Measurements from ENCODE around the gene SBNO2.

Gene SBNO2

DNA sequence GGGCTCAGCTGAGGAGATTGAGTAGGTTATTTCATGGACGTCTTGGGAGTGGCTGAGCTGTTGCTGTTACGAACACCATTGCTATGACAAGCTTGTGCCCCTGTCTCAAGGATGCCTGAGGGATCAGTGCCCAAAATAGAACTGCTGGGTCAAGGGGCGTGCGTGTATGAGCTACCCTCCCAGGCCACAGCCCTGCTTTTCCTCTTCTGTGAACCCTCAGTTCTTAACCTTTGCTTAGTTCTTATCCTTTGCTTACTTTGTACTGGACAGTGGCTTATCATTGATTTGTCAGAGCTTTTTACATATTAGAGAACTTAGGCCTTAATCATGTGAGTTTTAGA, 98.1 kb downstream of the SBNO2 start:
- no peak for DNase-seq (ENCODE audit: low read depth, low spot score)

DNA sequence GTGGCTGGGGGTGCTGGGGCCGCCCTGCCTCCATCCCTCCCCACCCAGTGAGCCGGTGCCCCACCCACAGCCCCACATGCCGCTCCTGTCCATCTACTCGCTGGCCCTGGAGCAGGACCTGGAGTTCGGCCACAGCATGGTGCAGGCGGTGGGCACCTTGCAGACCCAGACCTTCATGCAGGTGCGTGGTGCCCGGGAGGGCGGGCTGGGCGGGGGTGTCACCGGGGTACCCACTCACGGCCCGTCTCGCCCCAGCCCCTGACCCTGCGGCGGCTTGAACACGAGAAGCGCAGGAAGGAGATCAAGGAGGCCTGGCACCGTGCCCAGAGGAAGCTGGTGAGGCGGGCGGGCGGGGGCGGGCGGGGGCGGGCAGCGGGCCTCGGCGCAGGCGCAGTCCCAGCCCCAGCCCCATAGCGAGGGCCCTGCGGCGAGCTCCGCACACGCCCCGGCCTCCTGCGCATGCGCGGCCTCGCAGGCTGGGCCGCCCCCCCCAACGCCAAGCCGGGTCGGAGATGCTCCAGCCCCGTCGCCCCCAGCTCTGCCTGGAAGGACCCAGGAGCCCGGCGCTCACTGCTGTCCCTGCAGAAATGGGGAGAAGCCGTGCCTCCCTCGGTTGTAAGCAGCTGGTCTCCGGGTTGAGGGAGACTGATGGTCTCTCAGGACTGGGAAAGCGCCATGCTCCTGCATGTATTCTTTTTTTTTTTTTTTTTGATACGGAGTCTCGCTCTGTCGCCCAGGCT, 99.4 kb downstream of the SBNO2 start:
- DNase-seq (ENCODE audit: low read depth, low spot score) = no peak

DNA sequence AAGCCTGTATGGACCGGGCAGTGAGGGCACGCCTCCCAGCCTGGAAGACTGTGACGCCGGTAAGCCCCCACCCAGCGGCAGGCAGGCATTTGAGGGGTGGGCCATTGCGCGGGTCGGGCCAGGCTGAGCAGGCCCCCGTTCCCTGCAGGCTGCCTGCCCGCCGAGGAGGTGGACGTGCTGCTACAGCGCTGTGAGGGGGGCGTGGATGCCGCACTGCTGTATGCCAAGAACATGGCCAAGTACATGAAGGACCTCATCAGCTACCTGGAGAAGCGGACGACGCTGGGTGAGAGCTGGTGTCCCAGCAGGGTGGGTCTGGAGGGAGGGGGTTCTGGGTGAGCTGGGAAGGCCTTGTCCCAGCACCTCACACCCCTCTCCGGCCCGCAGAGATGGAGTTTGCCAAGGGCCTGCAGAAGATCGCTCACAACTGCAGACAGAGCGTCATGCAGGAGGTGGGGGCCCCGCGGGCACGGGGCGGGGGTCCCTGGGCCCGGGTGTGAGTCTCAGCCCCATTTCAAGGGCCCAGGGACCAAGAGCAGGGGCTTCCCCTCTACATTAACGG, 100.0 kb downstream of the SBNO2 start:
- no peak for DNase-seq (ENCODE audit: low read depth, low spot score)

DNA sequence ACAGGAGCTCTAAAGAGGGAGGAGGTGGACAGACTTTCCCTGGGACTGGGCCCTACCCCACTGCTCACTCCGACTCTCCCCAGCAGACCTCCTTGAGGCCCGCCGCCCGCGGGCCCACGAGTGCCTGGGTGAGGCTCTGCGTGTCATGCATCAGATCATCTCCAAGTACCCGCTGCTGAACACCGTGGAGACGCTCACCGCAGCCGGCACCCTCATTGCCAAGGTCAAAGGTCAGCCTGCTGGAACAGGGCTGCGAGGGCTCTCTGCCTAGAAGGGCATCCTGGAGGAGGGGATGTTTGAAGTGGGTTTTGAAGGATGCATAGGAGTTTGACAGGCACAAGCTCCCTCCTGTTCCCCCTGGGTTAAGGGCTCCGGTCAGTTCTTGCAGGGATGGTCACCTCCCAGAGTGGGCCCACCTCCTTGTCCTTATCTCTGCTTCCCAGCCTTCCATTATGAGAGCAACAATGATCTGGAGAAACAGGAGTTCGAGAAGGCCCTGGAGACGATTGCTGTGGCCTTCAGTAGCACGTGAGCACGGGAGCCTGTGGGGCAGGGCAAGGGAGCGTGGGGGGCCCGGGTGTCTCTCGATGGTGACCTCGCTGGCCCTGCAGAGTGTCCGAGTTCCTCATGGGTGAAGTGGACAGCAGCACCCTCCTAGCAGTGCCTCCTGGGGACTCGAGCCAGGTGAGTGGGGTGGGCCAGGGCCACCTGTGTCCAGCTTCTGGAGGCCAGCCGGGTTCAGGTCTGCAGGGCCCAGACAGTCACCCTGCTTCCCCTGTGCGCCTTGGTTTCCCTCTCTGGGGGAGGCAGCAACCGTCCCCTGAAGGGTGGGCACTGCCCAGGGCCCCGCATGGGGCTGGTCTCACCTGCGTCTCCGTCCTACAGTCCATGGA, 100.8 kb downstream of the SBNO2 start:
- DNase-seq (ENCODE audit: low read depth, low spot score) = no peak

DNA sequence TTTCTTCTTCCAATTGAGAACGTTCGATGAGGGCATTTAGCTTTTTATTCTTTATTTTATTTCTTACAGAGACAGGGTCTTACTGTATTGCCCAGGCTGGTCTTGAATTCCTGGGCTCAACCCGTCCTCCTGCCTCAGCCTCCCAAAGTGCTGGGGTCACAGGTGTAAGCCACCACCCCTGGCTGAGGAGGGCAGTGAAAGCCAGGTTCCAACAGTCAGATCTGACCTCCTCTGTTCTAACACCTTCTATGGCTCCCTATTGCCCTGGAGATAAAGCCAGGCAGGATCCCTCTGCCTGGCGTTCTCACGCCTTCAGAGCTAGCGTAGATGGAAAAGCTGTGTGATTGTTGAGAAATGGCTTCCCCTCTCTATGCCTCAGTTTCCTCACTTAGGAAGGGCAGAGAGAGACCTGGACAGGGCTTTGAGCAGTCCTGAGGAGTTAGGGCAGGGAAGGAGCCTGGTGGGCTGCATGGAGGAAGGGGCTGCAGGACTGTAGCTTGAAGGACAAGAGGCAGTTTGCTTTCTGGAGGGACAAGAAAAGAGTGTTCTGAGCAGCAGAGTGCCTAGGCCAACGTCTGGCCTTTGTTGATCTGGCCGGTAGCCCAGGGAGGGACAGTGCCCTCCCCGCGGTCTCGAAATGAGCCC, 101.6 kb downstream of the SBNO2 start:
- no peak for DNase-seq (ENCODE audit: low read depth, low spot score)

DNA sequence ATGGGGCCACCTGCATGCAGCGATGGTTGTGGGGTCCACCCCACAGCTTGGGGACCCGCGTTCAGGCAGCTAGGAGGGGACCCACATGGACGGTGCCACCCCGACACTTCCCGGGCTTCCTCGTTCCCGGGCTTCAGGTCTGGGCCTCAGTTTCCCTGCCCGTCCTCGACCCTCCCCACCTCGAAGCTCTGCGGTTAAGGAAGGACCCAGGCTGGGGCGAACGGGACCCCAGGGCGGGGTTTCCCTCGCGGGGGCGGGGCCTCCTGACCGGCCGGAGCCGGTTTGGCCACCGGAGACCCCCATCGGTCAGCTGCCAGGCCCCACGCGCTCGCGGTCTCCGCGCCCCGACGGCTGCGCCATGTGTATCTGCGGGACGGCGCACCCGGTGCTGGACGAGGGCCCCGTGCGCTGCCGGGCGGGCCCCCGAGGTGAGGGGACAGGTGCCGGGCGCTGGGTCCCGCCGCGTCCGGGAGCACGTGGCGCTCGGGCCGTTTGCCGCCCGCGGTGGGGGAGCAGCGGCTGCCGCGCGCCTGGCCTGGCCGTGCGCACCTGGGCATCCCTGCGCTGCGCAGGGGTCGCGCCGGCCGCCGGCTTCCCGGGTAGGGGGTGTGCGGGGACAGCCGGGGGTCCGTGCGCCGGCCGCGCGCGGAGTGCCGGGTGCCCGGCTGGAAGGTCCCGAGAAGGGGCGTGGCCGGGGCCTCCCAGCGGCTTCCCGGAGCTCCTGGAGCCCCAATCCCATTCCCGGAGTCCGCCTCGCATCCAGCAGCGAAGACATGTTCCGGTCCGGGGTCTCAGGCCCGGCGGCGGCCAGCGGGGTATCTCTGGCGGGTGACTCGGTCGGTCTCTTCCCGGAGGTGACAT, 102.9 kb downstream of the SBNO2 start:
- DNase-seq (ENCODE audit: low read depth, low spot score) = no peak

DNA sequence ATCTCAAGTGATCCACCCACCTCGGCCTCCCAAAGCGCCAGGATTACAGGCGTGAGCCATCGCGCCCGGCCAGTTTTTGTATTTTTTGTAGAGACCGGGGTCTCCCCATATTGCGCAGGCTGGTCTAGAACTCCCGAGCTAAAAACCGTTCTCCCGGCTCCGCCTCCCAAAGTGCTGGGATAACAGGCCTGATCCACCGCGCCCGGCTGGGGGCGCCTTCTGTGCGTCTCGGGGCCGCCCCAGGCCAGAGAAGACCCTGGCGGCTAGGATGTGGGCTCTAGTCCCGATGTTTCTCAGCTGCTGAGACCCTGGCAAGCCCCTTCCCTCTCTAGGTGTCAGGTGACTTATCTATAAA, 103.5 kb downstream of the SBNO2 start:
- DNase-seq (ENCODE audit: low read depth, low spot score) = no peak

DNA sequence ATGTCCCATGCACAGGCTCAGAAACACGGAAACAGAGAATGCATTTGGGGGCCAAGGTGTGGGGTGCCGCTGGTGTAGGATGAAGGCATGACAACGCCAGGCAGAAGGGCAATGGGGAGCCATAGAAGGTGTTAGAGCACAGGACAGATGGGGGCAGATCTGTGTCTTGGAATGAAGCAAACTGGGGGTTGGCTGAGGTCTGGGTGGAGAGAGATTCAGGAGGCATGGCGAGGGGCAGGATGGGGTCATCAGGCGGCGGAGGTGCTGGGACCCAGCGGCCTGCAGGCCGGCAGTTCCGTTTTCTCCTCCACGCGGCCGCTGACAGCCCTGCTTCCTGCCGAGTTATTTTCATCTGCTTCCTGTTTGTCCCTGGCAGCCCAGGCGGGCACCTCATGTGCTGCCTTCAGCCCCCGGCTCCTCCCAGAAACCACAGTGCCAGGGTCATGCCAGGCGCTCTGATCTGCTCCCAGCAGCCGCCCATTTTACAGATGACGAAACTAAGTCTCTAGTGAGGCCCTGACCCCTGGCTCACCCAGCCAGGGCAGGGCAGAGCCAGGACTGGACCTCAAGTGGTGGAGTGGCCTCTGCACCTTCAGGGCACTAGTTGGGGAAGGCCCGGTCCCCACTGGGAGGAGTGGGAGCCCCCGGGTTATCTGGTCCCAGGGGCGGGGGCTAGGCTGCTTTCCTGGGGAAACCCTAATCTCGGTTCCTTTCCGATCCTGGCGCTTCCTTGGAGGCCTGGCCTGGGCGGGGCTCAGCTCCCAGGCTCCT, 104.9 kb downstream of the SBNO2 start:
- DNase-seq (ENCODE audit: low read depth, low spot score) = no peak

DNA sequence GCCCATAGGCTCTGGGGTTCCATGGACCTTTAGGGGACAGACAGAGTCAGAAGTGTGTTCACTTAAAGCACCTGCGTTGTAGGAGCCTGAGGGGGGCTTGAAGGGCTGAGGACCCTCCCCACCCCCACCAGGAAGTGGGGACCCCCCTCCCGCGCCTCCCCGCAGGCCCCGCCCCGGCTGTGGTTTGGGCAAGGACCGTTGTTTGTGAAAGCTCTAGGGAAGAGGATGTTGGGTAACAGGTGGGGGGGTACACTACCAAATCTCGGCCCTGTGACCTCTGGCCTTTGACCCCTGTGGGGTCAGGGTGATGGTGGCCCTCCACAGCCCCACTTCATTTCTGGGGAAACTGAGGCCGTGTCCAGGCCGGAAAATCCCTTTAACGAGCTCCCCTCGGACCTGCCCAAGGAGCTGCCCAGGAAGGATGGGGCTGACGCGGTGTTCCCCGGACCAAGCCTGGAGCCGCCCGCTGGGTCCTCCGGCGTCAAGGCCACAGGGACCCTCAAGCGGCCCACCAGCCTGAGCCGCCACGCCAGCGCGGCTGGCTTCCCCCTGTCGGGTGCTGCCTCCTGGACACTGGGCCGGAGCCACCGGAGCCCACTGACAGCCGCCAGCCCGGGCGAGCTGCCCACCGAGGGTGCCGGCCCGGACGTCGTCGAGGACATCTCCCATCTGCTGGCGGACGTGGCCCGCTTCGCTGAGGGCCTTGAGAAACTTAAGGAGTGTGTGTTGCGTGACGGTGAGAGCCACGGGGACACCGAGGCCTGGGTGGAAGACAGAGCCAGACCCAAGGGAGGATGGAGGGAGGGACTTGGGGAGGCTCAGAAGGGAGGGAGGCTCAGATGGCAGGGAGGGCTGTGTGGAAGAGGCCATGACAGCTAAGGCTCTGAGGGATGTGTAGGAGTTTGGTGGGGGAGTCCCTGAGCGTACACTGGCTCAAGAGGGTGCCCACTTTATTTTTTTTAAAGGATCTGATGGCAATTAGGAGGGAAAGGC, 105.8 kb downstream of the SBNO2 start:
- DNase-seq (ENCODE audit: low read depth, low spot score) = no peak

DNA sequence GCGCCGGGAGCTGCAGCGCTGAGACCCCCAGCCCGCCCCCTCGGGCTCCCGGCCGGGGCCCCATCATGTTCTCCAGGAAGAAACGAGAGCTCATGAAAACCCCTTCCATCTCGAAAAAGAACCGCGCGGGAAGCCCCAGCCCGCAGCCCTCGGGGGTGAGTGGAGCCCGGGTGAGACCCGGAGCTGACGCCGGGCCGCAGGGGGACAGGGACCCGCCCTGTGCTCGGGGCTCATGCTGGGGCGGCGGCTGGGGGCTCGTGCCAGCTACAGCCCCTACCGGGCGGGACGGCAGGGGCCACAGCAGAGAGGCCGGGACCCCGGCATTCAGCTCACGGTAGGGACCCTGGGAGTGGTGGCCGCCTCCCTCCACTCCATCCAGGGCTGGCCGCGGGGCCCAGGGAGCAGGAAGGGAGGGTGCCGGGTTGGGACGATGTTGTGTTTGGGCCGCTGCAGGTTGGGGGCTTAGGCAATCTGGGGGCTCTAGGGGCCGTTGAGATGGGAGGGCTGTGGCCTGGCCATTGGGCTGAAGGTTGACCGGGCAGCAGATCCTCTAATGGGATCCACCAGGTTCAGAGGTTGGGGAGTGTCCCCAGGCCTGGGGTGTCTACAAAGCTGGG, 106.6 kb downstream of the SBNO2 start:
- DNase-seq (ENCODE audit: low read depth, low spot score) = no peak

DNA sequence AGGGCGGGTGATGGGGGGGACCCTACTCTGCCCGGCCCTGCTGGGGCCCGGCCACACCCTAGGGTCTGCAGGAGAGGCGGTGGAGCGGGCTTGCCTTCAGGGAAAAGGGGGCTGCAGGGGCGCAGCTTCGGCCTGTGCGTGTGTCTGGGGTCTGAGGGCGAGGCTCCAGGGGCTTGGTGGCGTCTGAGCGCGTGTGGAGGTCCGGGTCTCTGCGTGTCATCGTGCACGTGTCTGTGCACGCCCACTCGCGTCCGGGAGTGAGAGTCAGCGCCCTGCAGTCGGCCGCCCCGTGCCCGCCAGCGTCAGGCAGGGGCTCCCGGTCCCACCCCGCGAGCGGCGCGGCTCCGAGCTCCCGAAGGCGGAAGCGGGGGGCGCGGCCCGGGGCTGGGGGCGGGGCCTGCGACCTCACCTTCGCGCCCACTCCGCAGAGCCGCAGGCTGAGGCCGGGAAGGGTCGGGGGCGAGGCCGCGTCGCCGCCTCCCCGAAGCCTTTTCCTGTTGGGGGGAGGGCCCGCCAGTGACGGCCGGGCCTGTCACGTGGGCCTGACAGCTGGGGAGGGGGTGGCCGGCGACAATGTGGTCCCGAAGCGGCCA, 107.2 kb downstream of the SBNO2 start, which contains the start of gene ARHGAP45:
Gene ARHGAP45, plus strand, starts transcription at position 420 of the 593 bp plus-strand sequence. CDS start 239 bp downstream, outside the sequence.
- no peak for DNase-seq (ENCODE audit: low read depth, low spot score)

DNA sequence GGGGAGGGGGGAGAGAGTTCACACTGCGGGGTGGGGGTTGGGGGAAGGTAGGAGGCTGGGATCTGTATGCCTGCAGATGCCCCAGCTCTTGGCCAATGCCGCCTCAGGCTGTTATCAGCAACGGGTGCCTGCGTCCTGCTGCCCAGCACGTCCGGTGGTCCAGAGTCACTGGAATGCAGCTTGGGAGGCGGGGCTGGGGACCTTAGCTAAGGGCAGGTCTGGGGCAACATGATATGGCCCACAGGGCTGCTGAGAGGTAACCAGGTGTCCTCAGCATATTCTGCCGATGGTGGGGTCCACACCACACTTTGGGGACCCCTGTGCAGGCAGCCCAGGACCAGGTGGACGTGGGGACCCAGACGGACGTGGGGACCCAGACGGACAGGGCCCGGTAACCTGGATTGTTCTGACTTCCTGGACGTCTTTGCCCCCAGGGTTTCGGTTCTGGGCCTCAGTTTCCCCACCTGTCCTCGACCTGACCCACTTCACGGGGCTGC, 107.8 kb downstream of the SBNO2 start:
- DNase-seq (ENCODE audit: low read depth, low spot score) = no peak

DNA sequence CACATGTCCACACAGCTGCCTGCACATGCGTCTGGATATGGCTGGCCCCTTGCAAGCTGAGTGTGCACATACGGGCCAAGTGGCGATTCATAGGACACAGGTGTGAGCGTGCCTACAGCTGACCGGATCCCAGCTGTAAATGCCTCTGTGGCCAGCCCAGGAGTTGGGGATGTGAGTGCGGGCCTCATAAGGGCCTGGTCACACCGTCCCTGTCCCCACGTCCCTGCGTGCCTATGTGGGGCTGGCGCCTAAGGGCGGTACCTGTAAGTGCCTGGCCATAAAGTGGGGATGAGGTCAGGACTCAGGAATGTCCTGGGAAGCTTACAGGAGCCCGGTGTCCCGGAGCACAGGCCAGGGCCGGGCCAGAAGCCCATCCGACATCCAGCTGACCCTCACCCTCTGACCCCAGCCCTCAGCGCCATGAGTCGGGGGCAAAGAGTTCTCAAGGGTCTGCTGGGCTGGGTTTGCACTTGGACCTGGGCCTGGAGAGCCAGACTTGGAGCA, 108.4 kb downstream of the SBNO2 start:
- DNase-seq (ENCODE audit: low read depth, low spot score) = no peak

DNA sequence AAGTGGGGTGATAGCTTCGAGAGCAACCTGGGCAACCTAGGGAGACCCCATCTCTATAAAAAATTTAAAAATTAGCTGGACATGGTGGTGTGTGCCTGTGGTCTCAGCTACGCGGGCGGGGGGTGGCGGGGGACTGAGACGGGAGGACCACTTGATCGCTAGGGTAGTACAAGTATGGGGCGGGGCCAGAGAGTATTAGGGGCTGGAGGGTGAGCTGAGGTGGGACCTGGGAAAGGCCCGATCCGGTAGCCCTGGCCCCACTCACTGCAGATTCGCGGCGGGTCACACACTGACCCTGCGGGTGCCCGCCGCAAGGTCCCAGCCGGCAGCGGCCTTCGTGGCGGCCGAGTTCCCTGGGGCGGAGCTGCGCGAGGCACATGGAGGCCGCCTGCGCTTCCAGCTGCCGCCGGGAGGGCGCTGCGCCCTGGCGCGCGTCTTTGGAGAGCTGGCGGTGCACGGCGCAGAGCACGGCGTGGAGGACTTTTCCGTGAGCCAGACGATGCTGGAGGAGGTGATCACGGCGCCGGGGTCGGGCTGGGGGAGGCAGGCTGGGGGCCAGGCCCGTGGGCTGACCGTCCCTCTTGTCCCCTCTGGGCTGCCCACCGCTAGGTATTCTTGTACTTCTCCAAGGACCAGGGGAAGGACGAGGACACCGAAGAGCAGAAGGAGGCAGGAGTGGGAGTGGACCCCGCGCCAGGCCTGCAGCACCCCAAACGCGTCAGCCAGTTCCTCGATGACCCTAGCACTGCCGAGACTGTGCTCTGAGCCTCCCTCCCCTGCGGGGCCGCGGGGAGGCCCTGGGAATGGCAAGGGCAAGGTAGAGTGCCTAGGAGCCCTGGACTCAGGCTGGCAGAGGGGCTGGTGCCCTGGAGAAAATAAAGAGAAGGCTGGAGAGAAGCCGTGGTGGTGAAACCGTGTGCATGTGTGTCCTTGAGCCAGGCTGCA, 109.1 kb downstream of the SBNO2 start:
- no peak for DNase-seq (ENCODE audit: low read depth, low spot score)

DNA sequence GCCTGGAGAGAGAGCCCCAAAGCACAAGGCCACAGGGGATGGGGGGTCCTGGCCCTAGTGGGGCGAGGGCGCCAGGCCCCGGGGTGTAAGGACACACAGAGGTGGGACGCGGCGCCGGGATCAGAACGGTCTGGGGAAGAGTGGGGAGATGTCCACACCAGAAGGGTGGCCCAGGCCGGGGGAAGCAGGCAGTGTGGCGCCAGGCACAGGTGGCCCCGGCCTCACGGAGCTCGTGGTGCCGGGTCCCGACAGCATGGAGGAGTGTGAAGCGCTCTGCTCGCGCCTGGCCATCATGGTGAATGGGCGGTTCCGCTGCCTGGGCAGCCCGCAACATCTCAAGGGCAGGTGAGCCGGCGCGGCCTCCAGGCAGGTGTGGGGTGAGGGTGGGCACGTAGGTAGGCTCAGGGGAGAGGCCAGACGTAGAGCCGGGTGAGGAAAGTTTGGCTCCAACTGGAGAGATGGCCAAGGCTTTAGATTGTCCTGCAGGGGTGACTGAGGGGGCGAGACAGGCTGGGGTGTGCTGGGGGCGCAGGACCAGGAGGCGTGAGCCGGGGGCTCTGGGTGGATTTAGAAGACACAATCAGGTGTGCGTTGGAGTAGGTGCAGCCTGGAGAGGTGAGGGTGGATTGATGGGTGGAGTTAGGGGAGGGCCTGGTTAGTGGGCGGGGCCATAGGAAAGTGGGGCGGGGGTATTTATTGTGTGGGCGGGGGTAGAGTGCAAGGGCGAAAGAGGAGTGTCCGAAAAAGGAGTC, 110.0 kb downstream of the SBNO2 start:
- DNase-seq (ENCODE audit: low read depth, low spot score) = no peak
